Lower lobe of right lung (tissue), 2 donors: ENCODE data around the gene LRRFIP2. TPM values are rescaled to one million over a fixed set of nuclear protein-coding genes. Genes with fewer than 3 reads are reported as not detected.

Experiments
- ATAC-seq, 2 donors: fragments of 200-7000 bp; cut with Tn5 transposase; one replicate each; pipeline ENCODE4 v1.9.1; 2020 to 2022; ENCODE audit warnings: mild to moderate bottlenecking in 2 of 2, moderate library complexity in 2 of 2
- DNase-seq: peaks from one replicate; pipeline ENCODE4 v3.0.0-alpha.2; 2020
- H3K27ac ChIP-seq: fragments of 200-600 bp; one replicate; pipeline ENCODE4 v1.8.0; 2022
- H3K27me3 ChIP-seq: fragments of 200-600 bp; one replicate; pipeline ENCODE4 v1.8.0; 2022; ENCODE audit warnings: low read depth
- H3K36me3 ChIP-seq: fragments of 200-600 bp; one replicate; pipeline ENCODE4 v1.8.0; 2022; ENCODE audit warnings: mild to moderate bottlenecking
- H3K4me1 ChIP-seq: fragments of 200-600 bp; one replicate; pipeline ENCODE4 v1.8.0; 2022
- H3K4me3 ChIP-seq: fragments of 200-600 bp; one replicate; pipeline ENCODE4 v1.8.0; 2022; ENCODE audit warnings: mild to moderate bottlenecking
- H3K9me3 ChIP-seq: fragments of 200-600 bp; one replicate; pipeline ENCODE4 v1.8.0; 2022
- CTCF ChIP-seq: fragments of 200-600 bp; IDR thresholded peaks from one replicate; pipeline ENCODE4 v1.8.0; 2022; ENCODE audit warnings: antibody characterized with exemption, mild to moderate bottlenecking
- intact Hi-C: fragments of 100-400 bp; cut with DNase I; formaldehyde crosslinking; loops from one replicate; pipeline ENCODE4 v1.11.0; 2022
- total RNA-seq: library from RNA; stranded (reverse); fragmentation: NEBNext Ultra II Directional; extraction: Animal tissue kit (Norgen Biotek cat#: 25700); gene quantifications from one replicate; pipeline ENCODE4 v1.2.1, GENCODE V29; 2021
- donor health status: DM: no; HTN: yes; CAD: no; lungs with severe emphysema.

The LRRFIP2 gene
- total RNA-seq, 1 donor from 2014 or later: 44.4 TPM

DNA sequence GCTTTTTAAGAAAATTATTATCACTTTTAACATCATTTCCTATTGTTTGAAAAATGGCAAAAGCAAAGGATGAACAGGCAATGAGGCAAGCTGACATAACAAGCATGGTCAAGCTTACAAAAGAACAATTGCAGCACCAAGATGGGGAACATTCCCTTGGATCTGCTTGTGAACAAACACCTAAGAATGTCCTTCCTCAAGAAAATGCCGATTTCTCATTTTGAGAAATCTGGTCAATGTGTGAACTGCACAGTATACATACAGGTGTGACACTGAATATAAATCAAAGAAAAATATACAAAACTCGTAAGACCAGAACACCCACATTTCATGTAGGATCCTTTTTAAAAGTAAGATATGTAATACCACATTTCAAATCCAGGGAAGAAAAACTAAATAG lies 58.9 kb downstream of the LRRFIP2 start:
- no peaks in the 10 kb centered on the region for H3K9me3 ChIP-seq
- intact Hi-C loops: no loop called here
- no peak for ATAC-seq
- no peaks in the 10 kb centered on the region for H3K4me1 ChIP-seq
- no peaks in the 10 kb centered on the region for H3K27me3 ChIP-seq
- H3K36me3 ChIP-seq: no peaks in the 10 kb centered on the region
- H3K27ac ChIP-seq: no peak overlapping the region
- H3K4me3 ChIP-seq: no peak overlapping the region
- no peak for DNase-seq
- no peak for TF ChIP-seq CTCF

GRCh38 chr3:37114251-37115145 lies 59.9 kb downstream of the LRRFIP2 start:
- DNase-seq: no peak
- intact Hi-C loops: no loop called here
- TF ChIP-seq CTCF: no peak

GRCh38 chr3:37112987-37113386 lies 61.4 kb downstream of the LRRFIP2 start:
- Histone ChIP-seq H3K36me3 (no peaks in the 10 kb centered on the region), H3K27ac (no peak overlapping the region), H3K4me3 (no peak overlapping the region), H3K4me1 (no peaks in the 10 kb centered on the region), H3K9me3 (no peaks in the 10 kb centered on the region), H3K27me3 (no peaks in the 10 kb centered on the region)
- no peak for ATAC-seq
- TF ChIP-seq CTCF: no peak
- DNase-seq: no peak
- intact Hi-C loops: no loop called here

More at GRCh38 chr3:37114251-37115145, 59.9 kb downstream of the LRRFIP2 start:
- Histone ChIP-seq H3K4me3 (no peak overlapping the region), H3K4me1 (no peaks in the 10 kb centered on the region), H3K27ac (no peak overlapping the region), H3K9me3 (no peaks in the 10 kb centered on the region), H3K36me3 (no peaks in the 10 kb centered on the region), H3K27me3 (no peaks in the 10 kb centered on the region)
- no peak for ATAC-seq

DNA sequence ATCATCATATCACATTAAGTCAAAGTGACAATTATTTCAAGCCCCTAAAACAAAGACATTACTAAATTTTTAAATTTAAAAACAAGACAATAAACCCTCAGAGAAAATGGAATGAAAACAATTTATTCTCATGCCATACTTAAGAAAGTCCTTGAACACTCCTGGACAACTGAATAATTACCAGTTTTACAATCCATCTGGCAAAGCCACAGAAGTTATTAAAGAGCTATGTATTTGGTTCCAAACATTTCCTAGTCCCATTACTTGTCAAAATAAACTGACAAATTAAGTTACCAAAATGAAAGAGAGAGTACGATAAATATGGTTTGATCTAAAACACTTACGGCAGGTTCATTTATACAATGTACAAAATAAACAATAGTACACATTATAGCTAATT lies 63.2 kb downstream of the LRRFIP2 start:
- Histone ChIP-seq H3K4me3 (no peak overlapping the region), H3K27me3 (no peaks in the 10 kb centered on the region), H3K4me1 (no peaks in the 10 kb centered on the region), H3K36me3 (no peaks in the 10 kb centered on the region), H3K9me3 (no peaks in the 10 kb centered on the region), H3K27ac (no peak overlapping the region)
- intact Hi-C loops: no loop called here
- ATAC-seq (no peak), DNase-seq (no peak)
- no peak for TF ChIP-seq CTCF

DNA sequence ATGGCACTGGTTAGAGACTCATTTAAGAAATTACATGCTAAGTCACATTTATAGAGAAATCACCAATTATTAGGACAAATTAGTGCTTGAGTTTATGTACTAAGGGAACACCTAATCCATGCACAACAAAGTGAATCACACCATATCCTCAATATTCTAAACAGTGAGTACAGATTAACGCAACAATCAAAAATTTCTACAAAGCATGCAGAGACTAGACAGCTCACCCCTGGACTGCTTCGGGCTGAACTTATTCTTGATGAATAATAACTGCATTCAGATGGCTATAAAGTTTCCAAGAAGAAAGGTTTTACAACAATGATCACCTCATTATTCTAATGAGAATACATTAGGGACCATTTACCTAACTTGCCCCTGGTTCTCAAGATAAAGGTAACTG lies 66.5 kb downstream of the LRRFIP2 start:
- ATAC-seq (no peak), DNase-seq (no peak)
- intact Hi-C loops: no loop called here
- peaks cover 3% of the 10 kb centered on the region for H3K36me3 ChIP-seq
- H3K9me3 ChIP-seq: no peaks in the 10 kb centered on the region
- no peak overlapping the region for H3K27ac ChIP-seq
- TF ChIP-seq CTCF: no peak
- no peak overlapping the region for H3K4me3 ChIP-seq
- H3K4me1 ChIP-seq: no peaks in the 10 kb centered on the region
- no peaks in the 10 kb centered on the region for H3K27me3 ChIP-seq
